NCI-H345 treated with DMSO at 0.1 percent for 48 hours (cell line): ENCODE data around the gene GOLT1A.
A peak's percentile ranks its signal among the peaks of the same experiment; 100 is the strongest.

Experiments used
- DNase-seq: peaks from one replicate; lab custom pipeline; 2025; ENCODE audit not compliant: unreplicated experiment; lab: John Stamatoyannopoulos, UW

GOLT1A gene, protein sequence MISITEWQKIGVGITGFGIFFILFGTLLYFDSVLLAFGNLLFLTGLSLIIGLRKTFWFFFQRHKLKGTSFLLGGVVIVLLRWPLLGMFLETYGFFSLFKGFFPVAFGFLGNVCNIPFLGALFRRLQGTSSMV

DNA sequence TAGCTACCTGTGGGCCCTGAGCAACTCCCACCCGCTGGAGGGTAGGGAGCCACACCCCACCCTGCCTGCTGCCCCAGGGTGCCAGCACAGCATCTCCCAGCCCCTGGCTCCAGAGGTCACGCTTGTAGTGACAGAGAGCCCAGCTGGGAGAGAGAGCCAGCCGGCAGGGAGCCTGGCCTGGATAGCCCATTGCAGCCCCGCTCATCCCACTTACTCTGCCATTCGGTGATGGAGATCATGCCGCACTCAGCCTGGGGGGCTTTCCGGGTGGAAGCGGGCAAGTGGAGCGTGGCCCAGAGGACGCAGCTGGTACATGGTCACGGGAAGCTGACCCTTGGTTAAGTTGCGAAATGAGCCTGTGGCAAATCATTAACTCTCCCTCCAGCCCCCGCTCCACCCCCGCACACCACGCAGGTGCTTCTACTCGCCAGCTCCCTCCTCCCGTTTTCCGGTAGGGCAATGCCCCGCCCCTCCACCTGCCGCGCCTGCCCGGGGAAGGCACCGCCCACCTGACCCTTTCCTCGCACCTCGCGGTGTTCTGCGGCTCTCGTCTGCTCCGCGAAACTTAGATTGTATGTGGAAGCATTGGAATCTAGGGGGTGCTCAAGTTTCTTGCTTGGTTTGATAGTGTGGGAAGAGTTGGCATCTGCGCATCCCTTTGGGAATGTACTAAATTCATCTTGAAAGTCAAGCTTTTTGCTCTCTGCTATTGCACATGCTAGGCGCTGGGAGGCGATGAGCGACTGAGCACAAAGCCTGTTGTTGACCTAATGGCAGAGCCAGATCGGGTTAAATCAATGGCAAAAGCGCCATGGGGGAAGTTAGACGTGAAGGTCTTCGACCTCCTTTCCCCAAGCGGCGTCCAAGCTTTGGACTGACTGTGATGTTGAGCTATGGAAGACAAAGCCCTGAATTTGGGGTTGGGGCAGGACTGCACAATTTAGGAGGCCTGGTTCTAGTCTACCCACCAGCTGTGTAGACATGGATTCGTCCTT is at the start of gene GOLT1A:
GOLT1A (minus strand) TSS at position 321 of the 995 bp plus-strand sequence; CDS start at position 239, 82 bp downstream.
- no peak for DNase-seq

DNA sequence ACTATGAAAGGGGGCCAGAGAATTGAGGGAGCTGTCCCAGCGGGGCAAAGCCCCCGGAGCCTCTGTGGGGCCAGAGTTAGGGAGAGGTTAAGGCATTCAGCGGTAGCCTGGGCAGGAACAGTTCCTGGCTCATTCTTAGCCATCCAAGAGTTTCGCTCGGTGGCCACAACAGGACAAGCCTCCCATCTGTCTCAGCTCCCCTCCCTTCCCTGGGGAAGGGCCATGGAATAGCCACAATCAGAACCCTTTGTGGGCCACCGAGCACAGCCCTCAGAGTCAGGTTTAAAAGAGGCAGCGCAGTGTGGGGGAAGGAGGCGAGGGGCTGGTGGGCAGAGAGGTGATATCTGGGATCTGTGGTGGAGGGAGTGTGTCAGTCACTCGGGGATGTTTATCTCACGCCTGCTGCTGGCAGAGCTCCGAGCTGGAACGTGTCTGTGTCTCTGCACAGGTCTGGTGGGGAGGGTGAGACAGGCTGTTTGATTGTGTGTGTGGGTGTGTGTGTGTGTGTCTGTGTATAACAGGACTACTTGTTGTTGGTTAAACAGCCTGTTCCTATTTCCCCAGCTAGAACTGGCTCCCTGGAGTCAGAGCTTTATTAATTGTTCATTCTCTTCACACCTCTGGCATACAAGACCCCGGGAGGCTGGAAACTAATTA is 49.6 kb upstream of the GOLT1A start:
- DNase-seq: no peak

DNA sequence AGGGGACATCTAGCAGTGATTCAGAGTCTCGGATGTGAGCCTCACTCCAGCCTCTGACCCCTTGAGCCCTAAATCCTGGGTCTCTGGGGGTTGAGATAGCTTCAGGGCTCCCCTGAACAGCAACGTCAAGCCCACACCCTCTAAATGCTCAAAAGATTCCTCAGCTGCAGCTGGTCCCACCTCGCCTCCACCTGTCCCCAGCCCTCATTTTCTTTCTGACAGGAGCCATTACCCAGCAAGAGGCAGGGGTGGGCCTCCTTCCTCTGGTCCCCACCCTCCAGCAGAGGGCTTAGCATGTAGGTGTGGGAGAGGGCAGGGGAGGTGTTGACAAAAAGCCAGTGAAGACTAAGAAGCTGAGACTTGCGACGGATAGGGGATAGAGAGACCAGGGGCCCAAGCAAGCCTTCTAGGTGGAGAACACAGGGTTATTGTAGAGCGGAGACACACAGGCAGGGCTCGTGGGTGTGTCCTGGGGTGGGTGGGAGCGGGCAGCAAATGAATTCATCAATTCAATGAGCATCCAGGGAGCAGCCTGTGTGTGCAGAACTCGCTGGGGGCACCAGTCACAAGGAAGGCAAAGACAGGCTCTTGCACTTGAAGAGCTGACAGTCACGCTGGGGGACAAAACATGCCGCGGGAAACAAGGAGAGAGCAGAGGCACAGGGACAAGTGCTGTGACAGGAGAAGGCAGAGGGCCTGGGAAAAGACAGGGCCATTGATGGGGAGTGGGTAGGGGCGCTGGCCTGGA is 48.9 kb upstream of the GOLT1A start:
- no peak for DNase-seq

DNA sequence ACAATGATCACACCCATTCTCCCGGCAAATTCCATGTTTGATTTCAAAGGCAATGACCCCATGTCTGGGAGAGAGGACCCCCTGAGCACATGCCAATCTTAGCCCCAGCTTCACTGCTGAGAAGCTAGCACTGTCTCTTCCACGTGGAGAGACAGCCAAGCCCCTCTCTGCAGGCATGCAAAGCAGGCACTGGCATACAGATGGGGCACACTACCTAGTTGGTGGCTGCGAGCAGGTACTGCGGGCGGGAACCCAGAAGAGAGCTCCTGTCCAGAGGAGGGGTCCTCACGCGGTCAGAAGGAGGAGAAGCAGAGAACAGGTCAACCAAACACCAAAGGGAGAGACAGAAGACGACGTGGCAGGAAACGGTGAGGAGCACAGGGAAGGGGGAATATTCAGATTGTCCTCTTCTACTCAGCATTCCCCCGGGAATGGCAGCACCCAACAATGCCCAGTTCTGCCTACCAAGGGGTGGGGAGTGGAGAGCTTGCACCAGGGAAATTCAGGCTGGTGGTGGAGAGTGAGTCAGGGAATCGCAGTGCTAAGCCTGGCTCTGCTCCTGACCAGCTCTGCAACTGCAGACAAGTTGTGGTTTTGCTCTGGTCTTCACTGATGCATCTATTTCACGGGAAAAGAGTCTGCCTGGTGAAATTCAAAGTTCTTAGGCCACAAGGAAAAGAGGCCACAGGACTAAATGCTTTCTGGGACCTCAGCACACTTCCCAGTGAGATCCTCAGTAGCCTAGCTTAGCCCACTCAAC is 48.1 kb upstream of the GOLT1A start:
- DNase-seq: no peak

DNA sequence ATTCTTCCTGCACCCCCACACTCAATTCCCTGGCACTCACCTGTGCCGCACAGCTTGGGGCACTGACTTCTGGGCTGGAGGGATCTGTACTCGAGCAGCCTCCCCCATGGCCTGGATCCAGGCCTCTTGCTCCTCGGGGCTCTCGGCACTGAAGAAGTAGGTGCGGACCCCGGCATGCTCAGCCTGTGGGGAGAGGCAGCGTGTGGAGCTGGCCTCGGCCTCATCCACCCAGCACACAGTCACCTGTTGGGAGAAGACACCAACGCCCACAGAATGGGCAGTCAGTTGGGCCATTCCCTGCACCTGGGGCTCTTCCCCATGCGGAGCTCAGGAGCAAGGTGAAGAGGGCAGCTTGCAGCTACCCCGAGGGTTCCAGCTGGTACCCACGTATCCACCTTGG is 47.5 kb upstream of the GOLT1A start:
- no peak for DNase-seq

DNA sequence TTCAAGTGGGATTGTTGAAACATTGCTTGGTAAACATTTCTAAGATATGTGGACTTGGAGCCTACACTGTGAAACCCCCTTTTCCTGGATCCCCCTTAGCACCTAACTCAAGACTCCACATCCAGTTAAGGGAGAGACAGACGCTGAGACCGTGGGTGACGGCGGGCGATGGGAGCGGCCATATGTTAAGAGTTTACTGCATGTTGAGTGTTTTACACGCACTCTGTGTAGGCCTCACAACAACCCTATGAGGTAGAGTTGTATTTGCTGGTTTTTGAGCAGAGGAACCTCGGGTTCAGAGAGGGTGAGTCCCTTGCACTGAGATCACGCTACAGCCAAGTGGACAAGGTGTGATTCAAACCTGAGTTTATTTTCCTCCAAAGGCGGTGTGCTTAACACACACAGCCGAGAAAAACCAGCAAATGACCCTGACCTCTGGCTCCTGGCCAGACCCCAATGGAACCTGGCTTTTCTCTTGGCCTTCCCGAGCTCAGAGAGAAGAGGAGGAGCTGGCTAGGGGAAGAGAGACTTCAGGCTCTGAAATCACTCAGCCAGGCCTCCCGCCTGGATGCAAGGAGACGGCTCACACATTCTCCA is 46.9 kb upstream of the GOLT1A start:
- no peak for DNase-seq

DNA sequence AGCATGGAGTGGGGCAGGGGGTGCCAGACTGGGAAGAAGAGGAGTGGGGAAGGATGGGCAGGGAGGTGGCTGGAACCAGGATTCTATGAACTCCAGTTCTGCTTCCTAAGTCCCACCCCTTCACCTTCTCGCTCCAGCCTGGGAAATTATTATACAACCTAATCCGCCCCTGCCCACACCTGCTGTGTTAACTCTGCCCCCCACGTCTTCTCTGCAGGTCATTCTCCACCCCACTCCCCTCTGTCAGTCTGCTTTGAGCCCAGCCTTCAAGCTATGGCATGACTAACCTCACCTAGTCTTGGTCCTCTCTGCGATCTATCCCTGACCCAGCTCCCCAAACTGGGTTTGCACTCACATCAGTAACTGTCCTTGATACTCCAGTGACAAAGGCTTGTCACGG is 46.0 kb upstream of the GOLT1A start:
- no peak for DNase-seq

DNA sequence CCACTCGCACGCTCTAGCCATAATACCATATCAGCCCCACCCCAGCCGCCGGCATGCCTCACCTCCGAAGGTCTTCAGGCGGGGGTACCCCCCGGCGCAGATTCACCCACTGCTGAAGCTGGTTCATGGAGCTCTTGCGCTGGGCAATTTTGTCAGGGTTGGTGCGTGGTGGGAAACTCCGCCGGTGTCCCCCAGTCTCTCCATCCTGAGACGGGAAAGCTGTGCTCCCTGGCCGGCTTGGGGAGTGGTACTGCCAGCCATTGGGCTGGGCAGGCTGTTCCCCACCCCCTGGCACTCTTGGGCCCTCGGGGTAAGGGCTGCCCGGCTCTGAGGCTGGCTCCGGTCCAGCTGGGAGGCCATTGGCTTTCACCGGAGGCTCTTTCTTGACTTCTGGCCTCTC is 45.4 kb upstream of the GOLT1A start:
- DNase-seq: no peak

DNA sequence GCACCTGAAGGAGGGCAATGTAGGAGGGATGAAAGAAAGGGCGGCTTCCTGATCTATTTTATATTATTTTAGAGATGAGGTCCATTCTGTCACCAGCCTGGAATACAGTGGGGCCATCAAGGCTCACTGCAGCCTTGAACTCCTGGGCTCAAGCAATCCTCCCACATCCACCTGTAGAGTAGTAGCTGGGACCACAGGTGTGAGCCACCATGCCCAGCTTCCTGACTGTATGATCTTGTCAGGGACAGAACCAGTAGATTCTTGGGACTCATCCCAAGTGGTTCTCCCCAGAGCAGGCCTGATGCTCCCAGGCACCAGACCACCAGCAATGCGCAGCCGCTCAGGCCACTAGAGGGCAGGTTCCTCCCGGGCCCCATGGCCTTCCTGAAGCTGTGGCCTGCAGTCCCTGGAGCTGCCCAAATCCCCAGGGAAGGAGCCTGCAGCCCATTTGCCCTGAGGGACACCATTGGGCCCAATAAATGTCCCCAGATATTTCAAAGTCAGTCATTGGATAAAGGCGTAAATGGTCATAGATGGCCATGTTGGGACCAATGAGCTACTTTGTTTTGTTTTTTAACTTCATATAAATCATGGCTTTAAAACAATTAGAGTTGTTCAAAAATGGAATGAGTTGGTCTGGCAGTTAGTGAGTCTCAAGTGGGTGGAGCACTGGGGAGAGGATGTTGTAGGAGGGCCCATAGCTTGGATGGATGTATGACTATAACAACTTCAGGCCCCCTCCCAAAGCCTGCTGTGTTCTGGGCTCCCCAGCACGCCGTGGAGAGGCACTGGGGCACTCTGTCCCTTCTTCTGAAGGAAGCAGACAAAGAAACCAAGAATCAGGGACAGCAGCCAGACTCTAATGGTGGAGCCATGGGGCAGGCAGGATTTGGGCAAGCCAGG is 44.7 kb upstream of the GOLT1A start:
- DNase-seq: peak; percentile 37

DNA sequence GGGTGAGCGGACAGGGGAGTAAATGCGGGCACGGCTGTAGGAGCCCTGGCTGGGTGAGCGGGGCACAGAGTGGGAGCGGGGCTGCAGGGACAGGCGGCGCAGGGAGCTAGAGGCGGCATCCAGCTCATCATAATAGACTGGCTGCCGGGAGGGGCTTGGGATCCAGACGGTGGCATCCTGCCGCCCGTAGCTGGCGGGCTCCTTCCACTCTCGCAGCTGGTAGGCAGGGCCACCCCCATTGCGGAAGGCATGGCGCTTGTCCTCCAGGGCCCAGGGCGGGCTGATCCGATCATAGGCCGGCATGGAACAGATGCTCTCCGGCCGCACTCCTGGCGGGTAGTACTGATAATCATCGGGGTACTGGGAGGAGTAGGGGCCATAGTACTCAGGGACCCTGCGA is 43.7 kb upstream of the GOLT1A start:
- no peak for DNase-seq

DNA sequence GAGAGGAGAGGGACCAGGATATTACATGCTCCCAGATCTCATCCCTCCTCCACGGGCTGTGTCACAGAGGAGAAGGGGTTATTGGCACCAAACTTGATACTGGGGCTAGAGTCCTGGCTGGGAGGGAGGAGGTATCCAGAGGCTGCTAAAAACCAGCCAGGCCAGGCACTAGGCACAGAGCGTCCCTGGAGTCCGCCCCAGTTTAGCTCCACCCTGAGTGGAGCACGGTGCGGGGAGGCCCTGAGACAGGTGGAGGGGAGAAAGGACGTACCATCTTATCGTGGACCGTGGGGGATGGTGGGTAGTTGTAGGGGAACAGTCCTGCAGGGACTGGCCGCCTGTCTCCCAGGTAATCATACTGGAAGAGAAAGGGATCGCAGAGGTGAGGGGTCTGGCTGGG is 42.7 kb upstream of the GOLT1A start:
- DNase-seq: no peak

DNA sequence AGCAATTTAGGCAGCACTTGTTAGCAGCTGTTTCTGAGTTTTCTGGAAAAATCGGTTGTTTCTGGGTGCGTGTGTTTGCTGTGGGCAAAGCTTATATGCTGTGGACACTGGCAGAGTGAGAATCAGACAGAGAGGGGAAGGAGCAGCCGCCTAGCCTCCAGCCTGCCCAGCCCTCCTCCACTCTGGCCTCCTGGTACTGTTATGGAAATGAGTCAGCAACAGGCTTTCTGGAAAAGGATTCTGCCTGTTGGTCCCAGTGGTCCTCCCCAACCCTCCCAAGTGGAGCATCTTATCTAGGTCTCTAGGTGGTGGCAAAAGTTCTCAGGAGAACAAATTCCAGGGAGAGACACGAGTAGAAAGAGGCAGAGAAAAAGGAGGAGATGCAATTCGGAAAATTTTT is 42.2 kb upstream of the GOLT1A start:
- no peak for DNase-seq

DNA sequence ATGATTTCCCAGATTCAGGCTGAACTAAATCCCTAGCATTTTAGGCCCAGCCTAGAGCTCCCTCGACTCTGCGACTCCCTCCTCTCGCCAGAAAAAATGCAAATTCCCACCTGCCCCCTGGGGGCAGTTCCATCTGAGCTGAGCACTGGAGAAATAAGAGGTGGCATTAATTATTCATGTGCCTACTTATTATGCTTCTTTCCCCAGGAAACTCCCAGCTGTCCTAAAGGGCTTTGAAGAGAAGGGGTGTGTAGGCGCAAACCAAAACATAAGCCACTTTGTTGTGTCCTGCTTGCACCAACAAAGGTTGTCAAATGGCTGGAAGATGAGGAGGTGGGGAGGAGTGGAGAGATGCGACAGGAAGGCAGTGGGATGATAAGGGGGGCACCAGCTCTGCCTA is 41.4 kb upstream of the GOLT1A start:
- peak; percentile 38 for DNase-seq

DNA sequence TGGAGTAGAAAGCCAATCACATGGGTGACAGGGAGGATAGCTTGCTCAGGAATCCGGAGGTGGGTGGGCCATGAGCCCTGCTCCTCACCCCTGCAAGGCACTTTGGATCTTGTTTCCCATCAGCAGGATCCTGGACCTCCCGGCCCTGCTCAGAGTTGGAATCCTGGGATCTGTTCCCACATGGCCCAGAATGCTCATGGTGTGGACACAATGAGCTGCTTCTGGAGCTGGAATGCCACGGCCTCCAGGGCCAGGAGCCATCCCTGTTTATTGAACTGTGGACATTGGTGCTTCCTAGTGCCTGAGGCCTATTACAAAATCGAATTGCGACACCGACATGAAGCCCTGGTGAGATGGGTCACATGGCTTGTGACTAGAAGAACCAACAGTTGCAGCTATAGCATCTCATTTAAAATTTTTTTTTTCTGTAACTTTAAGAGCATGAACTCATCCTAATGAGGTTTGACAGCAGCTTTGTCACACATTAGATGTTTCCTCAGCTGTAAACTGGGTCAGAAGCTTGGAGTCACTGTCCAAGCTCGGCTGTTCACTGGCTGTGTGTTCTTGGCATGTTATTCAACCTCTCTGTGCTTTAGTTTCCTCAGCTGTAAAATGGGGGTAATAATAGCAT is 40.4 kb upstream of the GOLT1A start:
- no peak for DNase-seq

DNA sequence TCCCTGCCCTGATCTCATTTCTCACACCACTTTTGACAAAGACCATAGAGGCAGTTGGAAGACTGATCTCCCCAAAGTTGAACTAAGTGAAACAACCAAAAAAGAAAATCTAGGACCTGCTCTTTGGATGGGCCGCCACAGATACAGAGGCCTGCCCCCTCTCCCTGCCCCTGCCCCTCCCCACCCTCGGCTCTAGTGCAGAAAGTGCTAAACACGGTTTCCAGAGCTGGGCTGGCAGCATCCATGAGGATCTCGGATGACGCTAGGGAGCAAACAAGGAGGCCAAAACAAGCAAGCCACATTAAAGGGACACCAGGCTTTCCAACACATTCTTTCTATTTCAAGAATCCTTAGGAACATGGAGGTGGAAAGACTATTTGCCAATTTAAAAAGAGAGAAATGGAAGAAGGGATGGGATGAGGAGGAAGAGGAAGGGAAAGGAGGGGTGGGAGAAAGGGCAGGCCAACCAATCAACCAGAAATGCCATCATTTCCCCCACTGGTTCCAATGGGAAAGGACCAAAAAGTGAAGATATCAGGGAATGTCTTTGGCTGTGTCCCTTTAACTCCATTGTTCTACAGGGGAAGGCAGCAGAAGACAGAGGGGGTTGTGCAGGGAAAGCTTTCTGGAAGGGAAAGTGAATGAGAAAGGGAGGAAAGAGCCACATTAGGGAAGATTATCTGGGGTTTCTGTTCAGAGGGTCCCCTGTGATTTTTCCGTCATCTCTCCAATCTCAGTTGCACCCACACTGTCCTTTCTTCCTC is 38.3 kb upstream of the GOLT1A start:
- DNase-seq: no peak

DNA sequence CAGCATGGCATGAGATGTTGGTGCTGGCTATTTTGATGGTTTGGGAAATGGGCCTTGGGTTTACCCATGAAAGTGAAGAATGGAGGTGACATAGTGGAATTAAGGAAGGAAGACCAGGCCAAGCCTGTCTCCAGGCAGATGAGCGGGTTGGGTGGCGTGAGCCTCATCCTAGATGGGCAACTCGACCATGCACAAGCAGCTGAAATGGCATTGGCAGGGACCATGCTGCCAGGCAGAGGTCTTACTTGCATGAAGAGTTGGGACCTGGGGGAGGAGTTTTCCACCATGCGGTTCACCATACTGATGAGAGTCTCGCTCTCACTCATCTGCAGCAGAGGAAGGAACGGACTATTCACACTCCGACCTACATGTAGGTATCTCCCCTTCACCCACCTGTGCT is 37.5 kb upstream of the GOLT1A start:
- DNase-seq: no peak

DNA sequence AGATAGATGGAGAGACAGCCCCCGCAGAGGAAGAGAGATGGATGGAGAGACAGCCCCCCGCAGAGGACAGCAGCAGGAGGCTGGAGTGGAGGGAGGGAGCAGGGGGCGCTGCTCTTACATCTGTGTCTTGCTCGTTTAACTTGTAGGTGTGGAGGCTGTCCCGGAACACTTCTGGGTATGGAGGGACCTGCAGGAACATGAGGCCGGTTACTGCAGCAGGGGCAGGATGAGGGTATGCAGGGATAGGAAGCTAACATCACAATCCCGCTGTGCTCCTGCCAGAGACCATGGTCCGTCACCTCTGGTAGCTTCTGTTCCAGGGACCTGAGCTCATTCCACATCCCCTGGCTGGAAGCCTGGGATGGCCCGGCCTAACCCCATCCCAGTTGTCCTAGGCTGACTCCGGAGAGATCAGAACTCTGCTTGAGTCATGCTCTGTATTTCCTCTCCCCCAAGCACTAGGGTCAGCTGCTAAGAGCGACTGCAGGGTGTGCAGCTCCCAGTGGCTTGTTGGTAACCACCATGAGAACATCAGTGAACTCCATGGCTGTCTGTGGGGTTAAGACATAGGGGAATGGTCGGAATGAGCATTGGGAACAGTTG is 36.7 kb upstream of the GOLT1A start:
- no peak for DNase-seq
